OCI-LY1 (cell line): Measurements from ENCODE around the gene GJB3.

ENCODE experiments used
- CTCF ChIP-seq: fragments of 200-600 bp; sonication (generic), shearing (Covaris generic); IDR thresholded peaks from 2 replicates; pipeline ENCODE4 v1.5.1; 2017; ENCODE audit warnings: mild to moderate bottlenecking, antibody characterized with exemption, low read length, moderate library complexity, mixed read lengths
- EZH2 ChIP-seq: fragments of 200-600 bp; sonication (generic), shearing (Covaris generic); IDR thresholded peaks from 2 replicates; pipeline ENCODE4 v1.8.0; 2017; ENCODE audit warnings: borderline replicate concordance, mixed run types, mild to moderate bottlenecking, antibody characterized with exemption, low read length, moderate library complexity, mixed read lengths

DNA sequence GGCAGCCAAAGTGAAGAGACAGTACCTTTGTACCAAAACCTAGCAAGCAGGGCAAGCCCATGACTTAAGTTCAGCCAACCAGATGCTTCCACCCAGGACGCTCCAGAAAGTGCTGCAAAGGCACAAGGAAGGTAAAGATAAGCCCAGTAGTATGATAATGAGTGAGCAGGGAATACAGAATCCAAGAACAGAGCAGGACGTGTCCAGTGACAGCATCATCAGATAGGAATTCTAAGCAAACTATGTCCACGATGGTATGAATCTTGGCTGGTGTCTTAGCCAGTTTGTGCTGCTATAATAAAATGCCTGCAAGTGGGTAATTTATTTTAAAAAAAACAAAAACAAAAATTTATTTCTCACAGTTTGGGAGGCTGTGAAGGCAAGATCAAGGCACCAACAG is 25.4 kb downstream of the GJB3 start:
- no peak for TF ChIP-seq CTCF
- no peak for TF ChIP-seq EZH2
